GM12891 (cell line): ENCODE measurements around the gene CRAMP1.
"Not testable (repeated sequence)": the region's sequence is repeated elsewhere in the genome, so short reads cannot be mapped to it uniquely, and the experiment has no call there.

Source experiments
- DNase-seq: peaks from one replicate; pipeline ENCODE4 v3.0.0; 2011; ENCODE audit warnings: low spot score; ENCODE audit not compliant: insufficient read length
- FAIRE-seq: peaks from 2 replicates; lab custom pipeline; 2011; peaks lifted over from hg19 to GRCh38; lab: Jason Lieb, UNC
- PAX5 ChIP-seq: IDR thresholded peaks from 2 replicates; pipeline ENCODE4 v1.6.1; 2011; ENCODE audit warnings: low read length, moderate library complexity, mild to moderate bottlenecking; ENCODE audit not compliant: insufficient read depth, severe bottlenecking
- POLR2A ChIP-seq: IDR thresholded peaks from 2 replicates; pipeline ENCODE4 v1.6.1; 2011; ENCODE audit warnings: low read depth, low read length, control low read depth
- POLR2AphosphoS5 ChIP-seq: IDR thresholded peaks from 2 replicates; pipeline ENCODE4 v1.6.1; 2011; ENCODE audit warnings: low read depth, low read length, control low read depth
- POU2F2 ChIP-seq: IDR thresholded peaks from 2 replicates; pipeline ENCODE4 v1.6.1; 2011; ENCODE audit warnings: low read depth, mild to moderate bottlenecking, control low read depth, low read length, moderate library complexity
- SPI1 ChIP-seq: IDR thresholded peaks from 2 replicates; pipeline ENCODE4 v1.6.1; 2011; ENCODE audit warnings: low read depth, low read length, control low read depth
- TAF1 ChIP-seq: IDR thresholded peaks from 2 replicates; pipeline ENCODE4 v1.6.1; 2011; ENCODE audit warnings: low read depth, low read length, control low read depth

CRAMP1 gene

GRCh38 chr16:1708083-1708767 is 96.1 kb downstream of the CRAMP1 start:
- no peak for FAIRE-seq
- no peak for DNase-seq
- TF ChIP-seq POU2F2 (no peak), POLR2AphosphoS5 (no peak), POLR2A (no peak), PAX5 (no peak), TAF1 (no peak), SPI1 (no peak)

- no peak for FAIRE-seq
- no peak for TF ChIP-seq TAF1
- DNase-seq: no peak
Measured at GRCh38 chr16:1708768-1709180, 96.6 kb downstream of the CRAMP1 start.

GRCh38 chr16:1709356-1709755 is 97.2 kb downstream of the CRAMP1 start:
- no peak for DNase-seq
- TF ChIP-seq POLR2A (no peak), POU2F2 (no peak), TAF1 (no peak), POLR2AphosphoS5 (no peak), PAX5 (no peak), SPI1 (no peak)
- no peak for FAIRE-seq

GRCh38 chr16:1710811-1711507 is 98.8 kb downstream of the CRAMP1 start:
- FAIRE-seq: peak; percentile 9
- TF ChIP-seq SPI1: no peak
- no peak for TF ChIP-seq TAF1
- no peak for TF ChIP-seq PAX5
- no peak for TF ChIP-seq POU2F2
- TF ChIP-seq POLR2A: no peak
- TF ChIP-seq POLR2AphosphoS5: no peak
- DNase-seq: no peak

- FAIRE-seq (no peak), DNase-seq (no peak)
- TF ChIP-seq POLR2A: no peak
- no peak for TF ChIP-seq PAX5
- TF ChIP-seq TAF1: no peak
- no peak for TF ChIP-seq POU2F2
- TF ChIP-seq SPI1: no peak
- no peak for TF ChIP-seq POLR2AphosphoS5
Measured at GRCh38 chr16:1712791-1713261, 100.7 kb downstream of the CRAMP1 start.

- TF ChIP-seq SPI1 (no peak), POLR2AphosphoS5 (no peak), TAF1 (no peak), POU2F2 (no peak), POLR2A (no peak), PAX5 (no peak)
- FAIRE-seq (no peak), DNase-seq (no peak)
Measured at GRCh38 chr16:1713331-1713730, 101.2 kb downstream of the CRAMP1 start.

GRCh38 chr16:1713933-1714332 is 101.8 kb downstream of the CRAMP1 start:
- peak; percentile 98 for FAIRE-seq
- DNase-seq: no peak
- TF ChIP-seq POLR2A (peak; percentile 69), POLR2AphosphoS5 (peak; percentile 72), SPI1 (no peak), TAF1 (peak; percentile 21; the same call in 1 of the 2 replicates), POU2F2 (peak; percentile 98), PAX5 (peak; percentile 95)

- DNase-seq: no peak
- TF ChIP-seq PAX5 (no peak), POU2F2 (no peak), SPI1 (no peak), POLR2AphosphoS5 (no peak), TAF1 (no peak), POLR2A (no peak)
- FAIRE-seq: no peak
Measured at GRCh38 chr16:1715220-1715619, 103.1 kb downstream of the CRAMP1 start.

GRCh38 chr16:1718236-1718635 is 106.1 kb downstream of the CRAMP1 start:
- FAIRE-seq, DNase-seq: not testable (repeated sequence)

- peak; percentile 9 for FAIRE-seq
- peak; percentile 53 for TF ChIP-seq SPI1
- DNase-seq: not testable (repeated sequence)
Measured at GRCh38 chr16:1719559-1720229, 107.5 kb downstream of the CRAMP1 start.
